Stimulated activated naive B cell treated with anti-CD40 and anti-IgM and Interleukin-4, amounts not matched to agents 10 μg/mL and 1 μg/mL and 100 μg/mL, for 72 hours (primary cell): ENCODE results near the gene PCBP3.

ENCODE experiments used
- ATAC-seq, 2 donors: fragments of 150-1000 bp; cut with Tn5 transposase; replicated peaks; 2 replicates each; pipeline ENCODE4 v1.10.0; 2021; ENCODE audit warnings: moderate library complexity in 1 of 2
- DNase-seq: peaks from one replicate; pipeline ENCODE4 v3.0.0; 2021
- H3K27ac Mint-ChIP-seq: one replicate; pipeline ENCODE4 v1.8.0; 2022; ENCODE audit warnings: mild to moderate bottlenecking, mixed read lengths
- H3K27me3 Mint-ChIP-seq, 2 donors: one replicate each; pipeline ENCODE4 v1.8.0; 2022; ENCODE audit warnings: mixed read lengths in 2 of 2
- H3K36me3 Mint-ChIP-seq, 2 donors: one replicate each; pipeline ENCODE4 v1.8.0; 2022; ENCODE audit warnings: mixed read lengths in 2 of 2, mild to moderate bottlenecking in 1 of 2
- H3K4me1 Mint-ChIP-seq, 2 donors: one replicate each; pipeline ENCODE4 v1.8.0; 2022; ENCODE audit warnings: mixed read lengths in 2 of 2, mild to moderate bottlenecking in 1 of 2
- H3K4me3 Mint-ChIP-seq, 2 donors: one replicate each; pipeline ENCODE4 v1.8.0; 2022; ENCODE audit warnings: mild to moderate bottlenecking in 2 of 2, mixed read lengths in 2 of 2, moderate library complexity in 1 of 2
- H3K9me3 Mint-ChIP-seq, 2 donors: one replicate each; pipeline ENCODE4 v1.8.0; 2022; ENCODE audit warnings: mixed read lengths in 2 of 2, mild to moderate bottlenecking in 1 of 2

Gene PCBP3

DNA sequence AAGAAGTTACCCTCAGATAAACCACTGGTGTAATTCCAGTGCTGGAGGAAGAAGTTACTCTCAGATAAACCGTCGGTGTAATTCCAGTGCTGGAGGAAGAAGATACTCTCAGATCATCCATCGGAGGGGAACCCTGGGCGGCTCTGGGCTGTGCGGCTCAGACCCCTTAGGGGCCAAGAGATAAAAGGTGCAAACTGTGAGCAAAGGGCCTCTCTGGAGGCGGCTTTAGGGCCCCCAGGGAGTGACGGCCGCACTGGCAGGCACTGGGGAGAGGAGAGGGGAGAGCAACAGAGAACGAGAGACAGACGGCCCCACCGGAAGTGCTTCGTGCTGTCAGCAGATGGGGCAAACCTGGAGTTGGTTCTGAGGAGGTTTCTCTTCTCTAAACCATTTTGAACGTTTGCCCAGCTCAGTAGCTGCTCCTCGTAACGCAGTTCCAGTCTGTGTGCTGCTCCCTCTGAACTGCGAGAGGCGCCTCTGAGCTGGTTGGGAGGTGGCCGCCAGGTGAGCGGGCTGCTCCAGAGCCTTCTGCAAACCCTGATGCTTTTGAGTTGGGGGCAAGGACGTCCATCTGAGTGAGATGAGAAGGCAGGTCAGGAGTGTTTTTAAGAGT lies 275.4 kb downstream of the PCBP3 start:
- no peak for ATAC-seq
- Mint-ChIP-seq H3K27ac (no peak overlapping the region), H3K36me3 (no peaks in the 10 kb centered on the region), H3K27me3 (peaks cover 0 to 6% of the 10 kb centered on the region in 2 donors), H3K4me3 (no peak overlapping the region), H3K9me3 (no peaks in the 10 kb centered on the region), H3K4me1 (peaks cover 0 to 2% of the 10 kb centered on the region in 2 donors)
- DNase-seq, result no peak

DNA sequence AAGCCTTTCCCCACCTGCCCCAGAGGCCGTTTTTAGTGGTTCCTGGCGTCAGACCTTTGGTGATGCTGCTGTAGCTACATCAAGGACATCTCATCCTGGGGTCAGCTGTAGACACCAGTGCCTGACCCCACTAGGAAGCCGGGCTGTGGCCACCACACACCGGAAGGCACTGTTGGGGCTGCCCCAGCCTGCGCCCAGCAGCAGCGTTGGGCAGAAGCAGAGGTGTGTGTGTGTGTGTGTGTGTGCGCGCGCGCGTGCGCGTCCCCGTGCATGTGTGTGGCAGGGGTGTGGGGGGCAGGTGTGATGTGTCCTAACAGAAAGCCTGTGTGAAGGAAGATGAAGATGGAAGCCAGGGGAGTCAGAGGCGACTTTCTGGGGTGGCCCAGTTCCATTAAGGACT lies 276.1 kb downstream of the PCBP3 start:
- no peak for ATAC-seq
- H3K36me3 Mint-ChIP-seq, result no peaks in the 10 kb centered on the region
- H3K27ac Mint-ChIP-seq, result no peak overlapping the region
- H3K9me3 Mint-ChIP-seq, result no peaks in the 10 kb centered on the region
- no peak overlapping the region for H3K4me3 Mint-ChIP-seq
- DNase-seq, result no peak
- peaks cover 0 to 2% of the 10 kb centered on the region in 2 donors for H3K4me1 Mint-ChIP-seq
- H3K27me3 Mint-ChIP-seq, result peaks cover 0 to 6% of the 10 kb centered on the region in 2 donors

DNA sequence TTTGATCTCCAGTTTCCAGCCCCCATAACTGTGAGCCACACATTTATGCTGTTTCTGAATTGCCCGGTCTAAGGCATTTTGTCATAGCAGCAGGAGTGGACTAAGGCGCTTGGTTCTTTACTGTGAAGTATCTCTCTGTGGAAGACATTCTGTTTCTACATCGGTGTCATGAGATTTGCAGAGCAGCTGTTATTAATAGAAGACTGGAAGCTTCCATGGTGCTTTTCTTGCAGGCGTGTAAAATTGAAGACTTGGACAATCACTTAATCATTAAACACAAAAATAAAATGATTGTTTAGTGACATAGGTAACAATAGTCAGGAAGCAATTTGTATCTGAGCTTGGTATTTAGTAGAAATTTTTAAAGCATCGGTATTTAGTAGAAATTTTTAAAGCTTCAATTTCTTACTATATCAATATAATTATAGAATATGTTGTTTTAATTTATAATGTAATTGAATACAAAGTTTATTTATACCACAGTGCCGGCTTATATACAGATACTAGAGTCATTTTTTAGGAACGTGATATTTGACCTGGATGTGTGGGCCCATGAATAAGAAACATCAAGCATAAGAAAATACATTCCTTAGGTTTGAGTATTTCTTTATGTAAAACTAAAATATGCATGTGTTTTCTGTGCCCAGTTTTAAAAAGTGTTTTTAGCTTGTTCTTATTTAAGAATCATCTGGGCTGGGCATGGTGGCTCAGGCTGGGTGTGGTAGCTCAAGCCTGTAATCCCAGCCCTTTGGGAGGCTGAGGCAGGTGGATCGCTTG lies 277.5 kb downstream of the PCBP3 start:
- DNase-seq (no peak), ATAC-seq (no peak)
- Mint-ChIP-seq H3K27me3 (peaks cover 0 to 6% of the 10 kb centered on the region in 2 donors), H3K36me3 (no peaks in the 10 kb centered on the region), H3K4me1 (peaks cover 0 to 2% of the 10 kb centered on the region in 2 donors), H3K27ac (no peak overlapping the region), H3K4me3 (no peak overlapping the region), H3K9me3 (no peaks in the 10 kb centered on the region)

DNA sequence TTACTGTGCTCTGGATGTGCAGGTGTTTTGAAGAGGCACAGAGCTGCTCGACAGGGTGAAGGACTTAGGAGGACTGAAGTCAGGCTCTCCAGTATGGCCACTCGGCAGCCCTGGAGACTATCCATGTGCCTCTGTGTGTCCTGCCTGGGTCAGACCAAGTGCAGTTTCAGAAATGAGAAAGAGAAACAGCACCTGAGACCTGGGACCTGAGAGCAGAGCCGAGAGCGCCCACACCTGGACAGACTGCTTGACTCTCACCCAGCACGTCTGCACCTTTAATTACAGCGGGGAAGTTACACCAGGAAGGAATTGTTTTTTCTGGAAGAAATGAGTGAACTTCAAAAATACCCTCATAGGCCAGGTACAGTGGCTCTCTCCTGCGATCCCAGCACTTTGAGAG lies 278.4 kb downstream of the PCBP3 start:
- no peaks in the 10 kb centered on the region for H3K9me3 Mint-ChIP-seq
- H3K36me3 Mint-ChIP-seq, result no peaks in the 10 kb centered on the region
- DNase-seq (no peak), ATAC-seq (no peak)
- no peak overlapping the region for H3K27ac Mint-ChIP-seq
- peaks cover 0 to 2% of the 10 kb centered on the region in 2 donors for H3K4me1 Mint-ChIP-seq
- H3K4me3 Mint-ChIP-seq, result no peak overlapping the region
- H3K27me3 Mint-ChIP-seq, result peaks cover 0 to 6% of the 10 kb centered on the region in 2 donors

DNA sequence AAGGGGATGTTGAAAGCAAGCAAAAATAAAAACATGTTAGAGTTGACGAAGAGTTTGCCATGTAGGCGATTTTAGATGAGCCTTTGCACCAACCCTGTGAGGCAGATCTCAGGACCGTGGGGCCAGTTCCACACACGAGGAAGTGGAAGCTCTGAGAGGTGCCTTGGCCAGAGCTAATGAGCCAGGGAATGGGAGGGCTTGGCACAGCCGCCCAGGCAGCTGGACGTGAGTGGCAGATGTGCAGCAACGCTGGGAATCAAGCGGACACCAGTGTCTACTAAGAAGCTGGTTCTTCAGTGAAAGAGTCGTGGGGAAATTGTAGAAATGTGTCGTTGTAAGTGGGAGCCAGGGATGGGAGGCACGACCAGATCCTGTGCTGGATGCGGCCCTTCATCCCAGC lies 279.1 kb downstream of the PCBP3 start:
- no peak for DNase-seq

DNA sequence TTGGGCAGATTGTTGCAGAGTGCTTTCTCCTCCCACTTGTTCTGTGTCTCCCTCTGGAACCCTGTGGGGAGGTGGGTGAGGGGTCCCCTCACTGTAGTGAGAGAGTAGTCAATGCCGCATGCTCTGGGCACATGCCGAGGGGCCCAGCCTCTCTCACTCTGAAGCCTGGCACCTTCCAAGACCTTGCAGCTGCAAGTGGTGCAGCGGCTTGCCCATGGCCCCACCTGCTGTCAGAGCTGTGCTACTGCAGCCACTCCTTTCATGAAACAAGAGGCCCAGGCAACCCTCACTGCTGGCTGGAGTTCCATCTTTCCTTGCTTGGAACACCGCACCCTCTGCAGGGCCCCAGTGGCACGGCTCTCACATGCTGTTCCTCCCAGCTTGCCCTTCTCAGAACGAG lies 279.6 kb downstream of the PCBP3 start:
- H3K4me1 Mint-ChIP-seq, result peaks cover 0 to 2% of the 10 kb centered on the region in 2 donors
- no peaks in the 10 kb centered on the region for H3K36me3 Mint-ChIP-seq
- no peaks in the 10 kb centered on the region for H3K9me3 Mint-ChIP-seq
- peaks cover 0 to 11% of the 10 kb centered on the region in 2 donors for H3K27me3 Mint-ChIP-seq
- DNase-seq (peak; percentile 29), ATAC-seq (peak; percentile 73 to 77)
- H3K27ac Mint-ChIP-seq, result no peak overlapping the region
- H3K4me3 Mint-ChIP-seq, result no peak overlapping the region

More for the DNA sequence above, 279.1 kb downstream of the PCBP3 start:
- H3K27ac Mint-ChIP-seq, result no peak overlapping the region
- ATAC-seq, result no peak
- H3K9me3 Mint-ChIP-seq, result no peaks in the 10 kb centered on the region
- no peak overlapping the region for H3K4me3 Mint-ChIP-seq
- peaks cover 0 to 6% of the 10 kb centered on the region in 2 donors for H3K27me3 Mint-ChIP-seq
- peaks cover 0 to 2% of the 10 kb centered on the region in 2 donors for H3K4me1 Mint-ChIP-seq
- no peaks in the 10 kb centered on the region for H3K36me3 Mint-ChIP-seq

DNA sequence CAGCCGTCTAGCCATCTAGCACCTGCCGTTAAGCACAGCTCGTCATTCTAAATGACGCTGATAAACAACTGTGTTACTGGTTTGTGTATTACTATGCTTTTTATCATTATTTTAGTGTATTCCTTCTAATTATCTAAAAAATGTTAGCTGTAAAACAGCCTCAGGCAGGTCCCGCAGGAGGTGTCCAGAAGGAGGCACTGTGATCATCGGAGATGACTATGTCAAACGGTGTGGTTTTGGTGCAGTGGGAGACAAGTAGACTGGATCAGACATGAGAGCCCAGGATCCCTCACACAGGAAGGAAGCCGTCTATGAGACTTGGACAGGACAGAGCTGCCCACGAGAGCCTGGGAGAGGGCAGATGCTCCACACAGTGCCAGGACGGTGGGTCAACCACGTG lies 282.8 kb downstream of the PCBP3 start:
- DNase-seq, result no peak
- H3K36me3 Mint-ChIP-seq, result no peaks in the 10 kb centered on the region
- no peak for ATAC-seq
- H3K9me3 Mint-ChIP-seq, result no peaks in the 10 kb centered on the region
- H3K4me1 Mint-ChIP-seq, result peaks cover 0 to 2% of the 10 kb centered on the region in 2 donors
- H3K27me3 Mint-ChIP-seq, result peaks cover 0 to 12% of the 10 kb centered on the region in 2 donors
- H3K4me3 Mint-ChIP-seq, result no peak overlapping the region
- no peak overlapping the region for H3K27ac Mint-ChIP-seq

DNA sequence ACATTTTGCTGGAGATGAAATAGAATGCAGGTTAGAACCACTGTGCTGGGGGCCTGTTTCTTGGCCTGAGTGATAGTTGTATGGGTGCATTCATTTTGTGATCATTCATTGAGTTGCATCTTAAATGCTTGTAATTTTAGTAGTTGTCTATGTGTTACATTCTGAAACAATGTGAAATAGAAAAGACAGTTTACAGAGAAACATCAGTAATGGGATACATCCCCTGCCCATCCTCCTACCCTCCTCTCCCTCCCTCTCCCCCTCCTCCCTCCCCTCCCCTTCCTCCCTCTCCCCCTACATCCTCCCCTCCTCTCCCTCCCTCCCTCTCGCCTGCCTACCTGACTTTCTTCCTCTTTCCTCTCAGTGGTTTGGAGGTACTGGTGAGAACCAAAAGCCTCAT lies 283.5 kb downstream of the PCBP3 start:
- DNase-seq (no peak), ATAC-seq (no peak)
- H3K4me1 Mint-ChIP-seq, result peaks cover 0 to 2% of the 10 kb centered on the region in 2 donors
- no peak overlapping the region for H3K27ac Mint-ChIP-seq
- no peak overlapping the region for H3K4me3 Mint-ChIP-seq
- H3K9me3 Mint-ChIP-seq, result no peaks in the 10 kb centered on the region
- H3K36me3 Mint-ChIP-seq, result no peaks in the 10 kb centered on the region
- peaks cover 0 to 12% of the 10 kb centered on the region in 2 donors for H3K27me3 Mint-ChIP-seq

DNA sequence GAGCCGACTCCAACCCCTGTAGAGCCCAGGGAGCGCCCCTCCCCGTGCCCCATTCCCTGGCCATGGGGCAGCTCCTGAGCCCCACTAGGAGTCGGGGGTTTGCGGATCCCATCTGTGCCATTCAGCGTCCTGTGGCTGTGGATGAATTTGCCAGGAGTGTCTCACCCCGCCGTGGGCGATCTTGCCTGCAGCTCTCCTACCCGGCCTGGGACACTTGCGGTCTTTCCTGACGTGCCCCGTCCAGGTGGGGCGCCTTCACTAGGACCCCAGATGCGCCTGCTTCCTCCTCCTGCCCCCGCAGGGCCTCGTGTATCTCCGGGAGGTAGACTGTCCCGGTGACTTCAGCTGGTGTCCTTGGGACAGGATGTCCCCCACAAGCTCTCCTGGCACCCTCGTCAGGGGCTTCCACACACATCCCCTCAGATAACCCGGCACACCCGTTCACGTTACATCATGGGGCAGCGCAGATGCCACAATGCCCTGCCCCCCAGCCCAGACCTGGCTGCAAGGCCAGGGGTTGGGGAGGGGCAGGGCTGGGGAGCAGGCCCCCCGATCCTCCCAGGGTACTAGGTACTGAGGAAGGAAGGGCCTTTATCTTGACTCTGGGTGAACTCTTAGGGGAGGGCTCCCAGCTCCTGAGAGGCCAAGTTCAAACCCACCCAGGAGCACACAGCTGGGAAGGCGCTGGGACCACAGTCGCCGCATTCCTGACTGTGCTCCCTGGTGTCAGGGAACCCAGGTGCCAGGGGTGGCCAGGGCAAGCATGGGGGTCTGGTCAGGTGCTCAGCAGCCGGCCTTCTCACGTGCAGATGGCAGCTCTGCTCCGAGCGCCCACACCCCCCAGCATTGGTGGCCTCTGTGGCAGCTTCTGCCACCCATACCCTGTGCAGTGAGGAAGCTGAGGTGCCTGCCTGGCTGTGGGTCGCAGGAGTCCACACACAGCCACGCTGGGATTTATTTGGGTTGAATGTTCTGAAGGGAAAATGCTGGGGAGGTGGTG lies 284.6 kb downstream of the PCBP3 start:
- Mint-ChIP-seq H3K27me3 (peaks cover 0 to 9% of the 10 kb centered on the region in 2 donors), H3K4me3 (no peak overlapping the region), H3K9me3 (no peaks in the 10 kb centered on the region), H3K27ac (no peak overlapping the region), H3K4me1 (peaks cover 0 to under 1% of the 10 kb centered on the region in 2 donors), H3K36me3 (no peaks in the 10 kb centered on the region)
- no peak for ATAC-seq
- DNase-seq, result no peak

DNA sequence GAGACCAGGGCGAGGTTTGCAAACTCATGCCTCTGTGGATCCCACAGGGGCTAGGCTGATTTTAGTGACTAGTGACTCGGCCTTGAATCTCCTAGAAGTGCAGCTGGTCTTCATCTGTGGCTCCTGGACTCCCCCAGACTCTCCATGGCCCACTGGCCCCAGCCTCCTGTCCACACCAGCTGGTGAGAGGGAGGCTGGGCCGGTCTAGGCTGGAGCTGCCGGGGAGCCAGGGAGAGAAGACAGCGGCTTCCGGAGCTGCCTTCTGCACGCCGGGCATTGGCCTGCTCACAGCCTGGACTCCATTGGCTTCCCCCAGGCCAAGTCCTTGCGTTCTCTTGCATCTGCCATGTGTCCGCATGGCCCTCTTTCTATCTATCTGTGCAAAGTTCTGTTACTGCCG lies 285.9 kb downstream of the PCBP3 start:
- DNase-seq (no peak), ATAC-seq (no peak)
- no peak overlapping the region for H3K27ac Mint-ChIP-seq
- peaks cover 1 to 4% of the 10 kb centered on the region in 2 donors for H3K9me3 Mint-ChIP-seq
- H3K4me1 Mint-ChIP-seq, result no peaks in the 10 kb centered on the region
- H3K4me3 Mint-ChIP-seq, result no peak overlapping the region
- peaks cover 0 to 2% of the 10 kb centered on the region in 2 donors for H3K36me3 Mint-ChIP-seq
- H3K27me3 Mint-ChIP-seq, result peaks cover 0 to 6% of the 10 kb centered on the region in 2 donors

DNA sequence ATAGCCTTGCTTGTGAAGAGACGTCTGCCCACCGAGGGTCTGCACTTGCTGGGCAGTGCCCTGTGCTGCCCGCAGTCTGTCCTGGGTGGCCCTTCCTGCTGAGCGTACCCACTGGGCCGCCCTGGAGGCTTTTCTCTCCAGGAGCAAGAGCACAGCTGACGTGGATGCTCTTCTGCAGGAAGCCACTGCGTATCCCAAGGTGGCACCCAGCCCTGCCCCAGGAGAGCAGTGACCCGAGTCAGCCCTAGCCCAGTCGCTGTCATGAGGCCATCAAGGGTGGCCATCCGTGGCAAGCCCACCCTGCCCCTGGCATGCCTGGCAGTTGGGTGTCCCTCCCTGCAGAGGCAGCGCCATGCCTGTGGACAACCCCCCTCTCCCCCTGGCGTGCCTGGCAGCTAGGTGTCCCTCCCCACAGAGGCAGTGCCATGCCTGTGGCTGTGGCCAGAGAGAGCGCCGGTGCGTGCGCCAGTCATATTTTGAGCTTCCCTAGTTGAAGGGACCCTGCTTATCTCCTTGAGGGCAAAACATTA lies 286.8 kb downstream of the PCBP3 start:
- Mint-ChIP-seq H3K36me3 (peaks cover 0 to 5% of the 10 kb centered on the region in 2 donors), H3K27me3 (peaks cover 0 to 6% of the 10 kb centered on the region in 2 donors), H3K4me3 (no peak overlapping the region), H3K9me3 (peaks cover 5 to 8% of the 10 kb centered on the region in 2 donors), H3K4me1 (no peaks in the 10 kb centered on the region), H3K27ac (no peak overlapping the region)
- DNase-seq (no peak), ATAC-seq (no peak)

DNA sequence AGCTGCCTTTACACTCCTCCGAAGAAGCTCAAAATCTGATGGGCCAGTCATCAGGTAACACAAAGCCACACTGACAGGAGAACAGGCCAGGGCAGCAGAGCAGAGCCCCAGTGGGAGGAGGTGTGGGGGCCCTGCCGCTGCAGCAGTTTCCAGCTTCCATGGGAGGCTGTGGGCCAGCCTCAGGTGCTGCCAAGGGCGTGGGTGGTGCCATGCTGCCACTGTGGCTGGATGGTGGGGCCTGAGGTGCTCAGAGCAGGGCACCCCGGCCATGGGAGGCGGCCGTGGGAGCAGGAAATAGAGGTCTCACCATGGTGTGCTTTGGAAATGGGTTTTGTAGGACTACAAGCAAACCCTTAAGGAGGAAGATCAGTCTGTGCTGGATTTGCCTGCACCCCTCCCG lies 287.3 kb downstream of the PCBP3 start:
- Mint-ChIP-seq H3K27me3 (peaks cover 0 to 6% of the 10 kb centered on the region in 2 donors), H3K36me3 (peaks cover 0 to 5% of the 10 kb centered on the region in 2 donors), H3K9me3 (peaks cover 7 to 11% of the 10 kb centered on the region in 2 donors), H3K27ac (no peak overlapping the region), H3K4me3 (no peak overlapping the region), H3K4me1 (no peaks in the 10 kb centered on the region)
- no peak for ATAC-seq
- DNase-seq, result no peak

DNA sequence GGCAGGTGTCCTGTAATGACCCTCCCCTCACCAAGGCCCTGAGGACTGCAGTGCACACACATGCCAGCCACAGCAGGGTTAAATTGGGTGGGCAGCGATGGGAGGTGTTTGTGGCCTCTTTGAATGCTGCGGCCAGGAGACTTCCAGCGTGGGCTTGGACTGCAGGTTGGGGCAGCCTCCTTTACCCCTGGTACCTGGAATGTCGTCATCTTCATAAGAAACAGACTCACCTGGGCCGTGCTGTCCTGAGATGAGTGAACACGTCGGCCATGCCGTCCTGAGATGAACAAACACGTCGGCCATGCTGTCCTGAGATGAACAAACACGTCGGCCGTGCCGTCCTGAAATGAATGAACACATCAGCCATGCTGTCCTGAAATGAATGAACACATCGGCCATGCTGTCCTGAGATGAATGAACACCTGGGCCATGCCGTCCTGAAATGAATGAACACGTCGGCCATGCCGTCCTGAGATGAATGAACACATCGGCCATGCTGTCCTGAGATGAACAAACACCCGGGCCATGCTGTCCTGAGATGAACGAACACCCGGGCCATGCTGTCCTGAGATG lies 288.0 kb downstream of the PCBP3 start:
- Mint-ChIP-seq H3K4me3 (no peak overlapping the region), H3K27ac (no peak overlapping the region), H3K36me3 (peaks cover 0 to 5% of the 10 kb centered on the region in 2 donors), H3K27me3 (peaks cover 0 to 6% of the 10 kb centered on the region in 2 donors), H3K9me3 (peaks cover 12 to 13% of the 10 kb centered on the region in 2 donors), H3K4me1 (no peaks in the 10 kb centered on the region)
- DNase-seq, result no peak
- no peak for ATAC-seq
